ENCODE results near the gene CACNA1E.

The CACNA1E gene

DNA sequence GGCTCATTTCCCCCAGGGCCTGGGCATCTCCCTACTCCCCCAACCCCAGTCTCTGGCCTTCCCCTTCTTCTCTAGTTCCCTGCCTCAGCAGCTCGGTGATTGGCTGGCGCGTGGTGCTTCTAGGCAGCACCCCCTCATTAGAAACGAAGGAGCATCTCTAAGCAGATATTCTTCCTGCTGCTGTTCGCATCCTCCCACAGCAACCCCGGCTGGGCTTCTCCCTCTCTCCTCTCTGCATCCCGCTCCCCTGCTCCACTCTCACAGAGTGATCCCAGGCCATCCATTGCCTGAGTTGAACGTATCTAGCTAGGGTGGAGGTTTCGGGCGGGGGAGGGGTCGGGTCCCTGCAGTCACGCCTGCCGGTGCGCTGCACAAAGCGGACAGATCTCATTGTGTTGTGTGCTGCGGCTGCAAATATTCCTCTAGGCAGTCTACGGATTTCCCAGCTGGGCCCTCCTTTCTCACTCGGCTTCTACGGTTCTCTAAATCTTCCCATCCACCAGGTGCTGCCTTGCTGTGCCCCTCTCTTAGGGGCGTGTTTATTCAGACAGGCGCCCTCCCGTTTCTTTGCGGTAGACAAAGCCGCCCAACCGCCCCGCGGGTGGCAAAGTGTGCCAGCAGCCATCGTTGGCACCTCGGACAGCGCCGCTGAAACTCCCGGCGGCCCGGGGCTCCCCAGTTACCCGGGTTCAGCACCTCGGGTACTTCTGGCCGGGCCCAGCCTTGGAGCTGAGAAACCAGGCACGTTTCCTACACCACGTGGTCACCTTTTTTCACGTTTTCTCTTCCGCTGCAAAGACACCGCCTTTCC, 2.2 kb downstream of the CACNA1E start:
- peak; percentile 91 for DNase-seq

DNA sequence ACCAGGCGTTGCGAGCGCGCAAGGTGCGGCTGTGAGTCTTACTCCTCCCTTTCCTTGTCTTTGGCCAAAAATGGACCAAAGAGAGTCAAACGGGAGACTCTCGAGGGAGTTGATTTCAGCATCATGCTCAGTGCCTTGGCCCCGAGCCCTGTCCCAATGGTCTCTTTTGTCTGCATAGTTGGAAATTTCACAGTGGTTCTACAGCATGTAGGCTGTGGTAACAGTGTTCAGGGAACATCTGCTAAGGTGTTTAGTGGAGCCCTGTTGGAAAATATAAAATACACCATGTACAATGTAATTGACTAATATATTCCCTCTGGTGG, 2.7 kb downstream of the CACNA1E start:
- DNase-seq: no peak

DNA sequence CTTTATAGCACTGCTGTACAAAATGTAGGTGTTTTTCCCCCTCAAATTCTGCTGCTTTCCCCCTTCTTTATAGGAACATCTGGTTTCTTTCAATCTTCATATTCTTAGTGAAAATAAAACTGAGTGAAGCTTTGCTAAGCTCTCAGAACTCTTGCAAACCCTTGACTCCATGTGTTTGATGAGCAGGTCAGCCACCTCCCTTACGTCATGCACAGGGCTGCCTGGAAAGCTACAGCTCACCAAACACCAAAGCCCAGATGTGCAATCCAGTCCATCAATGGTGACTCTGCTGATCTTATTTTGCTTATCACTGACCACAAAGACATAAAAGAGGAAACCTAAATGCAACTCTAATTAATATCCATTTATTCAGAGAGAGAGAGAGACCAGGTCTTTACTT, 5.5 kb downstream of the CACNA1E start:
- no peak for DNase-seq

DNA sequence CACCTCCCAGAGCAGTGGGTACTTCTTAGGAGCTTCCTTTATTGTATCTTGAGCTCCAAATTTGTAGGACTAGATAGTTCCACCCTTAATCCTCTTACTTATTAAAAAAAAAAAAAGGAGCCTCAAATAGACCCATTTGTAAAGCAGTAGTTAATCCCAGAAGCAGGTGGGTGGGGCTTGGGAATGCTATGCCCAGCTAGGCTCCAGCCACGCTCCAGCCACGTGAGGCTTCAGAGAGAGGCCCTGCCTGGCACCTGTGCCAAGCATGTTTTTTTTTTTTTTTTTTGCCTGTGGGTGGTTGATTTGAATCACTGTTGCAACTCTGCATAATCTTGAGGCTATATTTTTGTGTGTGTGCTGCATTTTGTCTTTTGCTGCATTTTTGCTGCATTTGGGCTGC, 7.0 kb downstream of the CACNA1E start:
- DNase-seq: no peak

DNA sequence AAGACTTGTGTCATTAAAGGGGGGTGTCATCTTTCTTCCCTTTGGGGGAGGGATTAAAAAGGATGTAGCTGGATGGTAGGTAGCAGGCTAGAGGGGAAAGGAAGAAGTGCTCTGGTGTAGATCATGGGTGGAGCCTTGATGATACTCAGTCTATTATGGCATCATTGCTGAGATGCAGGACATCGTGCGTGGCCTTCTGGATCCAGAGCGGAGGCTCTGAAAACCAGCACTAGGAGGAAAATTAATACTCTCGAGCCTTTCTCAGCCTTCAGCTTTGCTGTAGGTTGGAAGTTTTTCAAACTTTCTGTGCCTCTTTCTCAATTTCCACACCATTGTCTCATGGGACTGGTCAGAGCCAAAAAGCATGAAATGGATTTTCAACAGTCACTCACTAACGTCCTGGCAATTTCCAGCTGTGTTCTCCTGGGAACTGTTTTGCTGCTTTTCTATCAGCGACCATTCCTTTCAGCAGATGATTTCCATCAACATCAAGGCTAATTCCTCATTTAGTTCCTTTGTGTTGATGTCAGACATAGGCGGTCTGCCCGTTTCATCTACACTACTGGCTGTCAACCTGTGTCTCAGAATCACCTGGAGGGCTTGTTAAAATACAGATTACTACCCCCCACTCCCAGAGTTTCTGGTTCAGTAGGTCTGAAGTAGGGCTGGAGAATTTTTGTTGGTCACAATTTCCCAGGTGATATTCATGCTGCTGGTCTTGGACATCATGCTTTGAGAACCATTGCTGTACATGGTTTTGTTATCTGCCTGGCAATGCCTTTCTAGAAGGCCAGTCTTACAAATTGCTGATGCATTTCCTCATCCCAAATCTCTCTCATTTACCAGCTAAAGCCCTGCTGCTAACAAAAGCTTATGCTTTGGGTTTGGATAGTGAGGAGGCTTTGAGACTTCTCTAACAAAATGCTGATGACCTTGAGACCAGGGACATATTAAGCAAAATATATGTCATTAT, 7.7 kb downstream of the CACNA1E start:
- DNase-seq: no peak

DNA sequence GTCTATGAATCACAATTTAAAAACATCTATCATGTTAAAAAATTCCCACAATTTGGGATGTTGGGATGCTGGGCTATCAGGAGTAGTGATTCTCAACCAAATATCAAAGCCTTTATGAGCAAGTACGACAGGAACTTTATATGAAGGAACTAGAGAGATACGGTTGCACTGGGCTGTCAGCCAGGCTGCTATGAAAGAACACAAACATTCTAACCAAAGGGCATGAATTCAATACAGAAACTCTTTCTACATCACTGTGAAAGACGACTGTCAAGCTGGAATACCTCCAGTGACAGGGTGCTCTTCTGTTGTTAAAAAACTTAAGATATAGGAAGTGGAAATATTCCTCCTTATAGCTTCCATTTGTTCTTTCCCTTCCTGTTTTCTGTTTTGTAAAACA, 9.8 kb downstream of the CACNA1E start:
- DNase-seq: no peak

DNA sequence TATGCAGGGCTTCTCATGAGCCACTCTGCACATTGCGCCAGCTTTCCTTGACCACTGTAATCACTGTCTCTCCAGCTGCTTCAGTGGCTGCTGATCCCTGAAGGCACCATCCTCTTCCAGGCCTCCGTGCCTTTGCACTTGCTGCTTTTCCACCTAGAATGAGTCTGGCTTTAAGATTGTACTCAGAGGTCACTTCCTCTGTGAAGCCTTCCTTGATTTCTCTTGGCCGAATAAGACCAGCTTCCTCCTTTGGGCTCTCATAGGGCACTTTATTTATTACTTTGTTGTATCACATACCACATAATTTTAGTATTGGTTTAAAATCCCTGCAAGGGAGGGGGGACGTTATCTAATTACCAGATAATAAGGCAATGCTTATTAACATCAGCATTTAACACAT, 10.6 kb downstream of the CACNA1E start:
- DNase-seq: no peak

DNA sequence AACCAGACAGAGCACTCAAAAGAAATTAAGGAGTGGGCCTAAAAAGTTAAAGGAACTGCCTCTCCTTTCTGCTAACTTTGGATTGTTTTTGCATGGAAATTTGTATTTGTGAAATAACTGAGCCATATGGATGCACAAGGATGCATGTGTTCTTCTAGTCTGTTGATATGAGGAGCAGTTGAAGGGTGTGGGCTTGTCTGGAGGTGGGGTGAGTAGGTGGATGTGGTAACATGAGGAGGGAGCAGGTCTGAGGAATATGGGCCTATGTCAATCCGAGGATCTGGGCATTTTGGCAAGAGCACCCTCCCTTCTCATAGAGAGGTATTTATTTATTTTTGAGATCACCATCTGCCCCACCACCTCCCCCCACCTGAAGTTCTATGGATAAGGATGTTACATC, 13.4 kb downstream of the CACNA1E start:
- no peak for DNase-seq

DNA sequence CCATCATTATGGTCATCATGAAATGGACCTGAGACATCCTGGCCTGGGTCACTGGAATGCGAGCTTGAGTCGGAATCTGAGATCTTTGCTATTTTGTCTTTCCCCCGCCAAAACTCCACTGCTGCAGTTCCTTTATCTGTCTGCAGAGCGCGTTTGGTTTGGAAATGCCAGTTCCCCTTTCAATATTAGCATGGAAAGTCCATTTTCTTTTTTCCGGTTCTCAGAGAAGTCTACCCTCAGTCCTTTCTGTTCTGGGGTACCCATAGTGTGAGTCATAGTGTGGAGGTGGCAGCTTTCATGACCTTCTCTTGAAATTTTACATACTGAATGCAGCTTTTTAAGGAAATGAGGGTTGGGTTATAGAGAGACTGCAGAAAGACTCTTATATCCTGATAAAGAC, 14.6 kb downstream of the CACNA1E start:
- DNase-seq: no peak

DNA sequence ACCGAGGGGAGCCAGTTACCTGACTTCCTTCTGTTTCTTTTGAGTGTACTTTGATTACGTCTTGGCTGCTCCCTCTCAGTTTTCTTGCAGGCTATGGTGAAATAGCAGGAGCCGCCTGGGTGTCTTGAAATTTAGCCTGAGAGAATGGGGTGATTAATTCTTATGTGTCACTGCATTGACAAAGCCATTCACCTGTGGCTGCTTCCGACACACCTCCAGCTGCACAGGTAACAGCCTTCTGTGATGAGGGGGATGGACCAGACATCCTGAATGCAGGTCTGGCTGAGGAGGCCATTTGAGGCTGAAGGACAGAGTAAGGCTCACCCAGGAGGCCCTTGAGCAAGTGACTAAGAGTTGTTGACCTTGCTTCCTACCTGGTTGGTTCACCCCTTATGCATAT, 16.5 kb downstream of the CACNA1E start:
- DNase-seq: no peak

DNA sequence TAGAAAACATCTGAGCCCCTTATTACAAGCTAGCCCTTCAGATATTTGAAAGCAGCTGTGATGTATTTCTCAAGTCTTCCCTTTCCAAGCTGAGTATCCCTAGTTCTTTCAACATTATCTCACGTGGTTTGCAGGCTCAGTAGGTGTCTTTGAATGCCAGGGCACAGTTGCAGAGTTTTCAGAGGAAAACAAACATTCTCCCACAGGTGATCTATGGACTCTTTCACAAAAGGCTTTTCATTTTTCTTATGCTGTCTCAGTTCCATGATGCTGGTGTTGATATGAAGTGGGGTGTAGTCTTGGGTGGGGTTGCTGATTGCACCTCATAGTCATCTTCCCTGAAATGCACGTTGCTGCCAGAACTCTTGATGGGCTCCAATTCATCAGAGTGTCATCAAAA, 17.3 kb downstream of the CACNA1E start:
- DNase-seq: no peak

DNA sequence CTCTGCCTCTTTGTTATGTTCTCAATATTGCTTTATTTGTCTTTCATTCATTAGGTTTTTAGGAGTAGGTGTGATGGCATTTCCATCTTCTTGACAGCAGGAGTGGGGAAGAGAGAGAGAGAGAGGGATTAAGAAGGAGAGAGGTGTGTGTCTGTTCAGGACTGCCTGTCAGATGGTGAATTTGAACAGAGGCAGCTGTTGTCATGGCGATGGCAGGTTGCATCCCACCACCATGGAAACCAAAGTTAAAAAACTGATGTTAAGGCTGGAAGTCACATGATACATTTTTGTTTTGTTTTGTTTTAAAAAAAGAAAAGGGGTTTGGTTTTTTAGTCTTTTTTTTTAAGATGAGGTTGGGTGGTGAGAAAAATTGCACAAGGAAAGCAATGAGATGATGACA, 18.3 kb downstream of the CACNA1E start:
- peak; percentile 7 for DNase-seq

DNA sequence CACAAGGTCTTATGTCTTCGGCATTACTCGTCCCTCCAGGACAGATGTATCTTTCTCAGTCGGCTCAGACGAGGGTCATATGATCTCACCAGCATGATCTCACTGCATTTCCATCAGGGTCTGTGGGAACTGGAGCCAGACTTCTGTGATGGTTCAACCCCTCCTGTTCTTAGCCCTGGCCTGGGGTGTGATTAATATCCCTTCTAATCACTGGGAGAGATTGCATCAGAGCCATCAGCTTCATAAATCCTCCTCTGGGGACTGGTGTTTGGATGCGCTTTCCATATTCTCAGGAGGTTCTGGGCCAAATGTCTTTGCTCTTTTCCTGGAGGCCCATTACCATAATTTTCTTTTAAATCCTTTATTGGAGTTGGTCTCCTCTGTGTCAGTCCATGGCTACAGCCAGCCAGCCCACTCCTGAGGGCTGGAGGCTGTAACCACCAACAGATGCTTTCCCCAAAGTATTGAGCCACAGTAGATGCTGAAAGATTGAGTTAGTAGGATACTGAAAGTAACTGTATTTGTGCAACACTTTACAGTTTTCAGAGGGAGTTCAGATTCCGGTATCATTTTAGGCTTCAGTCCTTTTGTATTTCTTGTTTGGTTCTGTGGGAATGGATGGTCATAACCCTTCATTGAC, 20.0 kb downstream of the CACNA1E start:
- DNase-seq: no peak

DNA sequence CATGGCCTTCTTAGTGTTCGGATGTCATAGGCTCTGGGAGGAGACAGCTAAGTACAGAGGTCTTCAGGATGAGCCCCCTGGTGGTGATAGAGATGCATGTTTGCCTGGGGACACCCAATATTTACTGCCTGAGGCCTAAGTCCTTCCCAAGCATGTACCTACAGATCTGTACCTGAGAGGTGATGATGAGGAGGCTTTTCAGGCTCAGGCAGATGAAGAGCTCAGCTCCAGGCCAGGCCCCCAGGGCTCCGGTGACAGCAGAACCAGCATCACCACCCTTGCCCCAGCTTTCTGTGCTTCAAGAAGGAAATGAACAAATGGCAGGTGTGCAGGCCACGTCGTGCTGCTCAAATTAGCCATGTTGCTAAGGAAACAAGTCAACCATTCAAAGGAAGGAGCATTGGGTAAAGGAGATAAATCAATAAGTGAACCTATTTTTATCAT, 21.1 kb downstream of the CACNA1E start:
- DNase-seq: peak; percentile 95

DNA sequence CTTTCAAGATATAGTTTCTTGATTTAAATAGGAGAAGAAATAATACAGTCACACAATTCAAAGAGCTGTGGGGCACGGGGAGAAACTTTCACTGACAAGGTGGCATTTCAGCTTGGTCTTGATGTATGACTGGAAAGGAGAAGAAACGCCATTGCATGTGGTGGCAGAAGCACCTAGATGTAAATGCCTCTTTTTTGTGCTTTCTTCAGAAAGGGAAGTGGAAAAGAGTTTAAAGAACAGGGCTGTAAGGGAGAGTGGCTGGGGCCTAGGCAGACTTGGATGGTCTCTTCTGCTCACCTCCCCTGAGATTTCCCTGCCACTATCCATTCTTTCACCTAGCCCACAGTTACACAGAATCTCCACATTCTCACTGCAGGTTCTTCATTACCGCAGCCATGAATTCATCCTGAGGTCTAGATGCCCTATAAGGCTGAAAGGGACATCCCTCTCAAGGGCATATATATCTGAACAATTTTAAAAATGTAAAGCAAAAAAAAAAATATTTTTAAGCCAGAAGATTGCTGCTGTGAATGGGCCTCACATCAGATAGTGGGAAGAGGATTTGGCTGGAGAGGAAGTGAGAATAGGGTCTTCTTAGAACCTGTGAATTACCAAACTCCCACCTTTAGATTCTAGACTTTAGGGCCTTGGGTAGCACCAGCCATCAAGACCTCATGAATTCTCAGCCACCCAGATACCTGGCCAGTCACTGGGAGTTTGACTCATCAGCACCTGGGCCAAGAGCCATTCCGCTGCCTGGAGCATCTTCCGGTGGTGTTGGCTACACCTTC, 23.4 kb downstream of the CACNA1E start:
- no peak for DNase-seq

DNA sequence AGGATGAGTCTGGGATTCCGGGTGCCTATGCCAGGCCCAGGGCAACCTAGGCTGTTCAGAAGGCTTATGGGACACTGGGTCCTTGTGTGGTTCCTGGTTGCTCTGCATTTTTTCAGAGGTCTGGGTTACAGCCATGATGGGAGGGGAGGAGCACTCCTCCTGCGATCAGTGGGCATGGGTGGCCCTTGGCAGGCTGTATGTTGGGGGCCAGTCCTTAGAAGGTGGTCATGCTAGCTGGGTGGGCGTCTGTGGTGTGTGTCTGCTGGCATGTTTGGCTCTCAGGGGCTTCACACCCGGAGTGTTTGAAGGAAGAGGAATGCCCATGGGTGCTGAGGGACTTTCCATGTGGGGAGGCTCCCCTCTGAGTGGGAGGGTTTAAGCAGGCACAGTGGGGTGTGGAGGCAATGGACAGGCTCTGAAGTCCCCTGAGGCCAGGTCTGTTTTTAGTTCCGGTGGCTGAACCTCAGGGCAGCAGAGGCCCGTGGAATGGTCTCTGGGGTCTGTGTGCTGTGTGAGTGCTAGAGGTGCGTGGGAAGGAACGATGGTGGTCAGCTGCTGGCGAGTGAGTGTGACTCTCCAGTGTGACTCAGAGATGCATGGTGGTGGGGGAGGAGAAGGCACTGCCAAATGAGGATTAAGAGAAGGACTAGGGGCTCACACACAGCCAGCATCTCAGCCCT, 25.3 kb downstream of the CACNA1E start:
- DNase-seq: no peak

DNA sequence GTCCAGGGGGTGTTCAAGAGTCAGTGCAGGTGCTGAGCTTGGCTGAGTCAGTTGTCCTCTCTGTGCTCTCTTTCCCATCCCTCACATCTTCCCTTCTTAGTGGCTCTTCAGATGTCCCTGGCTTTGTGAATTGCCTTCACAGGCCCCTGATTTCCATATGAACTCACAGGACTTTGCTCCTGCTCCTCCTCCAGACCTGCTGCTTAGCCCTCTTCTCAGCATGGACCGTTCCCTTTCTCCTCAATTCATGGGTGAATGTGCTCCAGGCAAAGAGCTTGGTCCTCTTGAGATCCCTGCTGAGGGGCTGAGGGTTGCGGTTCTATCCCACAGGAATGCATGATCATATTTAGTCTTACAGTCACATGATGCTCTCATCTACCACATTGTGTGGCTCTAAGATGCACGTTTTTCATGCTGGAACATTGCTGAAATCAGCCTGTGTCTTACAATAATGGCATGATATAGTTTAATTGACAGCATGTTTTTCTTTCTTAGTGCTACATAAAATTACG, 30.5 kb downstream of the CACNA1E start:
- DNase-seq: peak; percentile 89

DNA sequence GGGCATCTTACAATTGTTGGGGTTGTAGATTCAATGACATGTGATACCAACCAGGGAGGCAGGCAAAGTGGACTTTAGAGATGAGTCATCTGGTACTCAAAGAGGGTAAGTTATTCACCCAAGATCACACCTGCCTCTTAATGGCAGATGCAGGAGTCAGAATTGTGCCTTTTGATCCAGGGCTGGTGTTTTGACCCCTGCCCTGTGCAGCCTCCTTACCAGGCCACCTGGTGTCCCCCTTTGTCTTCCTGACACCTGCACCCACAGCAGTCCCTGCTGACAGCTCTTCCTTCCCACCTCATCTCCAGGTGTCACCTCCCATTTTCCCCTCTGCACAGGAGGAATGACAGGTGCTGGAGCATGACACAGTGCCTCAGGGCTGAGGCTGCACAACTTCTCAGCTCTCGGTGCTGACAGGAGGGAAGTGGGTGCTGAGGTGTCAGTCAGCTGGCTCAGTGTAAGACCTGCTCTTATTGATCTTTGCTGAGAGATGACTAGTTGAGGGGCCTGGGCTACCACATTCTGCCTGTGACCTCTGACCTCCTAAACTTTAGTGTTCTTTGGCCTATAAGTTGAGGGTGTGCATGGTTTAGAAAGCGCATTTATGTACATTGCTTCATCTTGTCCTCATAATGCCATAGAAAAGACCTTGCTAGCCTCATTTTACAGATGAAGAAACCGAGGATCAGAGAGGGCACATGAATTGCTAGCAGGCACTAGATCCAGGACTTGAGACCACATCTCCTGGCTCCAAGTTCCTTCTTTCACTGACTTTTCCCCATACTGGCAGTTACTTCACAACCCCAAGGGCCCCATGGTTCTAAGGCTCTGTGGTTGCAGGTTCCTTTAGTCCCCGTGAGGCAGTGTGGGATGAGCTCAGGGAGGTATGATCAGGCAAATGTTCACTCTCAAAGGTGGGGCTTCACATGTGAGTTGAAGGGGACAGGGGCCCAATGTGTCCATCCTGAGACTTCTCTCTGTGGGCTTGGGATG, 31.3 kb downstream of the CACNA1E start:
- DNase-seq: peak; percentile 100

DNA sequence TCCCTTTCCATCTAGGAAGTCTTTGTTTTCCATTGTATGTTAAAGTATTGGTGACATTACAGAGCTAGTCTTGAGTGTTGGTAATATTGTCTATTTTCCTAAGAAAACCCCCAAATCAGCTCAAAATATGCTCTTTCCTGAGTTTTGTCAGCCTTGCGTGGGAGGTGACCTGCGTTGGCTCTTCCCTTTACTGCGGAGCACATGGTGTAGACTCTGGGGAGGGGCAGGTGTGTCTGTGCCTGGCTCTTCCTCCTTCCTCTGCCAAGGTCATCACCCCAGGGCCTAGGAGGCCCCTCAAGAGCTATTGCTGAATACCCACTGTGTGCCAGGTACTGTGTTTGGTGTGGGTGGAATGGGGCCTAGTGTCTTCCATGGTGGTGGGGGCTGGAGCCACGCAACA, 33.4 kb downstream of the CACNA1E start:
- DNase-seq: no peak

DNA sequence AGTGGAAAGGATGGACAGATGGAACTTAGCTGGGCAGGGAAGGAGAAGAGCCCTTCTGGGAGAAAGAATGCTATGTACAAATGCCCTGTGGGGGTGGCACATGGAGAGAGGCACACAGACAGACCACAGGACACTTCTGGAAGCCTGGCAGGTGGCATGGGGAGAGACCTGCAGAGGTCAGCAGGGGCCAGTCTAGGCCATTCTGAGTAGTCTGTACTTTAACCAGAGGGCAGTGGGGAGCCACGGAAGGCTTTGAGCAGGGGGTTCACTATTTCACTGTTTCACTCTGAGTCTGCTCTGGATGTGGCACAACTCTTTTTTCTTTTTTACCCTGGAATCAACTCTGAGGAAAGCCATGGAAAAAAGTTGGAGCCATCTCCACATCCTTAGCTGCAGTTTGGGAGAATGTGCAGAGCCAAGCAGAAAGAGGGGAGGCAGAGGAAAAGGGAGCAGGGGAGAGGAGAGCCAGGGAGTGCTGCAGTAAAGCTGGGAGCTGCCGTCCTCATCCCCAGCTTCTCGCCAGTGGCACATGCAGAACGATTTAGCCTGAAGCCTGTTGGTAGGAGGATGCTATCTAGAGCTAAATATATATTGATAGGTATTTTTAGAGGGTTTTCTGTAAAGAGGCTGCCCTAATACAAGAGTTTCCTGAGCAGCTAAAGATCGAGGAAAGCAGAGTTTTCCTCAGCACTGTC, 34.0 kb downstream of the CACNA1E start:
- DNase-seq: no peak

Data from NCI-H146 (cell line).